Endothelial cell of umbilical vein (primary cell): ENCODE measurements around the gene UCKL1. TPM values are rescaled to one million over a fixed set of nuclear protein-coding genes. Genes with fewer than 3 reads are reported as not detected.

Experiments used
- BruUV-seq: library from RNA; stranded (reverse); fragments of 400-500 nt; replicated peaks from 2 replicates; lab custom pipeline; 2021; lab: Mats Ljungman, UMichigan
- CTCF ChIA-PET: fragments of 300-600, 350-600 bp; sonication (Branson Sonifier 250); formaldehyde crosslinking; loops from one replicate; lab custom pipeline; 2021; ENCODE audit warnings: antibody characterized with exemption, inconsistent platforms; lab: Charles Lee
- POLR2A ChIA-PET: fragments of 300-600, 350-600 bp; sonication (Branson Sonifier 250); formaldehyde crosslinking; loops from one replicate; lab custom pipeline; 2021; ENCODE audit warnings: antibody characterized with exemption, inconsistent platforms; lab: Charles Lee
- DNase-seq: peaks from one replicate; pipeline ENCODE4 v3.0.0-alpha.2; 2011; ENCODE audit warnings: low read depth, low spot score
- FAIRE-seq: peaks from 2 replicates; lab custom pipeline; 2011; peaks lifted over from hg19 to GRCh38; lab: Jason Lieb, UNC
- H2AFZ ChIP-seq: 2 replicates; pipeline ENCODE4 v1.6.0; 2012; ENCODE audit warnings: low read depth, low read length, control low read depth, inconsistent platforms
- H3K27ac ChIP-seq: 2 replicates; pipeline ENCODE4 v1.5.1; 2011; ENCODE audit warnings: low read depth, mild to moderate bottlenecking, control low read depth, low read length, moderate library complexity; ENCODE audit not compliant: insufficient read depth
- H3K27me3 ChIP-seq, 2 experiments: 2 replicates each; pipeline versions ENCODE4 v1.6.0 to v1.6.1; 2011; ENCODE audit warnings: low read length in 2 of 2, mixed read lengths in 1 of 2; ENCODE audit not compliant: control insufficient read depth in 2 of 2, insufficient read depth in 2 of 2
- H3K36me3 ChIP-seq, 2 experiments: 2 replicates in 1 of 2; 3 replicates in 1 of 2; pipeline ENCODE4 v1.5.1; 2011; ENCODE audit warnings: low read length in 2 of 2, mild to moderate bottlenecking in 1 of 2, moderate library complexity in 1 of 2; ENCODE audit not compliant: control insufficient read depth in 2 of 2, insufficient read depth in 2 of 2; ENCODE audit errors: extremely low read depth in 1 of 2
- H3K4me1 ChIP-seq: 3 replicates; pipeline ENCODE4 v1.5.1; 2011; ENCODE audit warnings: mild to moderate bottlenecking, low read length; ENCODE audit not compliant: control insufficient read depth, insufficient read depth; ENCODE audit errors: extremely low read depth
- H3K4me2 ChIP-seq: 2 replicates; pipeline ENCODE4 v1.6.1; 2011; ENCODE audit warnings: low read length, control low read depth, mixed read lengths; ENCODE audit not compliant: insufficient read depth
- H3K4me3 ChIP-seq, 3 experiments: fragments of 200-600 bp in 1 of 3; sonication (generic), shearing (Covaris generic) in 1 of 3; replicated peaks in 1 of 3; 2 replicates each; pipeline ENCODE4 v1.5.1; 2011 to 2016; ENCODE audit warnings: control low read depth in 3 of 3, low read length in 3 of 3, mild to moderate bottlenecking in 2 of 3, inconsistent platforms in 1 of 3, low read depth in 1 of 3, moderate library complexity in 1 of 3; ENCODE audit not compliant: insufficient read depth in 1 of 3
- H3K79me2 ChIP-seq: 2 replicates; pipeline ENCODE4 v1.6.0; 2012; ENCODE audit warnings: low read length, inconsistent platforms; ENCODE audit not compliant: control insufficient read depth, insufficient read depth
- H3K9ac ChIP-seq: replicated peaks from 2 replicates; pipeline ENCODE3; 2011; ENCODE audit warnings: low read length, control low read depth; ENCODE audit not compliant: insufficient read depth; ENCODE audit errors: extremely low read depth
- H3K9me1 ChIP-seq: replicated peaks from 3 replicates; pipeline ENCODE4 v1.6.0; 2011; ENCODE audit warnings: mild to moderate bottlenecking, low read length; ENCODE audit not compliant: control insufficient read depth, insufficient read depth; ENCODE audit errors: extremely low read depth
- H3K9me3 ChIP-seq: replicated peaks from 2 replicates; pipeline ENCODE4 v1.5.1; 2012; ENCODE audit warnings: low read length, inconsistent platforms; ENCODE audit not compliant: control insufficient read depth, insufficient read depth
- H4K20me1 ChIP-seq: replicated peaks from 2 replicates; pipeline ENCODE3; 2011; ENCODE audit warnings: mild to moderate bottlenecking, low read length; ENCODE audit not compliant: control insufficient read depth, insufficient read depth; ENCODE audit errors: extremely low read depth
- CTCF ChIP-seq, 2 donors: IDR thresholded peaks; 1 replicate in 1 of 2; 2 replicates in 1 of 2; pipeline ENCODE4 v1.5.1; 2011; ENCODE audit warnings: low read length in 2 of 2, mild to moderate bottlenecking in 2 of 2, moderate library complexity in 2 of 2, control low read depth in 1 of 2, inconsistent platforms in 1 of 2, low read depth in 1 of 2; ENCODE audit not compliant: insufficient read depth in 1 of 2; ENCODE audit errors: extremely low read depth in 1 of 2
- EZH2 ChIP-seq: IDR thresholded peaks from 2 replicates; pipeline ENCODE4 v1.6.1; 2012; ENCODE audit warnings: borderline replicate concordance, low read depth, mild to moderate bottlenecking, moderate library complexity, low read length, inconsistent platforms; ENCODE audit not compliant: severe bottlenecking
- FOS ChIP-seq: IDR thresholded peaks from 2 replicates; pipeline ENCODE4 v1.6.1; 2011; ENCODE audit warnings: mild to moderate bottlenecking, low read length, moderate library complexity, borderline replicate concordance; ENCODE audit not compliant: insufficient read depth
- GATA2 ChIP-seq: IDR thresholded peaks from 2 replicates; pipeline ENCODE4 v1.7.0; 2011; ENCODE audit warnings: low read depth, mild to moderate bottlenecking, moderate library complexity, mixed read lengths, low read length; ENCODE audit not compliant: insufficient read length, insufficient read depth
- JUN ChIP-seq: IDR thresholded peaks from 2 replicates; pipeline ENCODE4 v1.6.1; 2011; ENCODE audit warnings: borderline replicate concordance, low read depth; ENCODE audit not compliant: insufficient read length, insufficient read depth
- MYC ChIP-seq: IDR thresholded peaks from one replicate; pipeline ENCODE4 v1.6.1; 2011; ENCODE audit warnings: mild to moderate bottlenecking, low read depth, low read length
- POLR2A ChIP-seq: IDR thresholded peaks from 2 replicates; pipeline ENCODE4 v1.6.1; 2012; ENCODE audit warnings: low read depth, mild to moderate bottlenecking, control low read depth, low read length
- POLR2AphosphoS5 ChIP-seq: IDR thresholded peaks from 2 replicates; pipeline ENCODE4 v1.6.1; 2012; ENCODE audit warnings: low read depth, mild to moderate bottlenecking, control low read depth, low read length, moderate library complexity; ENCODE audit not compliant: insufficient read depth
- dilution Hi-C: fragments of 300-500 bp; cut with MboI; formaldehyde crosslinking; loops from one replicate; pipeline ENCODE4 v1.15.0; 2019; ENCODE audit warnings: low sequenced_read_pairs; ENCODE audit not compliant: extremely low pct_ligation_motif_present
- intact Hi-C: fragments of 100-400 bp; cut with micrococcal nuclease; formaldehyde crosslinking; loops from one replicate; pipeline ENCODE4 v1.10.0; 2022
- polyA plus RNA-seq, 4 experiments: library from polyadenylated mRNA; depleted of rRNA in 3 of 4; stranded (reverse) in 3 of 4; unstranded in 1 of 4; fragments of >200 nt; gene quantifications; 2 replicates each; pipeline versions ENCODE4 v1.2.1 to v1.2.3, GENCODE V29; 2011 to 2012; ENCODE audit warnings: missing spikeins in 1 of 4
- total RNA-seq: library from RNA; stranded (reverse); gene quantifications from 2 replicates; pipeline ENCODE4 v1.2.3, GENCODE V29; 2021
- TF ChIP-seq, protein P1 (sequence below): IDR thresholded peaks from 2 replicates; pipeline ENCODE4 v1.6.1; 2011; ENCODE audit not compliant: insufficient read depth, insufficient read length

Gene UCKL1
- total and polyA plus RNA-seq, 2 donors (not counting 3 experiments of a cell fraction or from before 2014, with no cell fraction given): 51.1 to 78.8 TPM

DNA sequence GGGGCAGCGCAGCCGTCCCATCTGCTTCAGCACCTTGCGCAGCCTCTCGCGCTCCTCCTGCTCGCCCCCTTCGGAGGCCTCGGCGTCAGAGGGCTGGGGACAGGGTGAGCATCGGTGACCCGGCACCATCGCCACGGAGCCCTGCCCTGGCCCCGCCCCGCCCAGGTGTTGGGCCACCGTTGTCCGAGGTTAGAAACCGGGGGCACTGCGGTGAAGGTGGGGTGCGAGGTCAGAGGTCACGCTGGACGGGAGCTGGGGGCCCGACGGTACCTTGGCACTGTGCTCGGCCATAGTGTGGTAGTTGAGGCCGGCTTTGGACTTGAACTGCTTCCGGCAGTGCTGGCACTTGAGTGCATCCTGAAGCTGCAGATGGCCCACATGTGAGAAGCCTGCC lies 7.1 kb upstream of the UCKL1 start:
- Histone ChIP-seq H3K27ac (no peak overlapping the region), H3K36me3 (peaks cover 12 to 54% of the 10 kb centered on the region in 2 experiments), H3K79me2 (no peaks in the 10 kb centered on the region), H3K9me1 (no peaks in the 10 kb centered on the region), H3K9me3 (no peaks in the 10 kb centered on the region), H3K4me2 (no peak overlapping the region), H3K9ac (no peak overlapping the region), H3K4me1 (no peaks in the 10 kb centered on the region), H3K27me3 (no peaks in the 10 kb centered on the region), H2AFZ (no peak overlapping the region), H3K4me3 (no peak overlapping the region), H4K20me1 (no peaks in the 10 kb centered on the region)
- intact Hi-C loops: no loop called here
- FAIRE-seq (no peak), DNase-seq (no peak)
- BruUV-seq: no TSS peak
- ChIA-PET CTCF (interaction anchor here (0.5 kb wide), 1 partner anchor 46 kb away, joined by 3 read pairs; no protein-coding TSS in a partner anchor), POLR2A (no interaction called here)
- dilution Hi-C loops: no loop called here
- TF ChIP-seq FOS: no peak
- TF ChIP-seq POLR2A: no peak
- no peak for TF ChIP-seq CTCF (IDR thresholded peaks at IDR 0.05; ENCODE audit: extremely low read depth in 1 of 2, insufficient read depth in 1 of 2, low read depth in 1 of 2, low read length in 2 of 2)
- TF ChIP-seq GATA2: no peak
- no peak for TF ChIP-seq MYC
- no peak for TF ChIP-seq EZH2
- no peak for TF ChIP-seq POLR2AphosphoS5
- TF ChIP-seq JUN: no peak
- TF ChIP-seq, protein P1, sequence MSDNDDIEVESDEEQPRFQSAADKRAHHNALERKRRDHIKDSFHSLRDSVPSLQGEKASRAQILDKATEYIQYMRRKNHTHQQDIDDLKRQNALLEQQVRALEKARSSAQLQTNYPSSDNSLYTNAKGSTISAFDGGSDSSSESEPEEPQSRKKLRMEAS: no peak
